ENCODE results near the gene ELOVL5.
"Not testable (repeated sequence)": the region's sequence is repeated elsewhere in the genome, so short reads cannot be mapped to it uniquely, and the experiment has no call there.

The ELOVL5 gene

DNA sequence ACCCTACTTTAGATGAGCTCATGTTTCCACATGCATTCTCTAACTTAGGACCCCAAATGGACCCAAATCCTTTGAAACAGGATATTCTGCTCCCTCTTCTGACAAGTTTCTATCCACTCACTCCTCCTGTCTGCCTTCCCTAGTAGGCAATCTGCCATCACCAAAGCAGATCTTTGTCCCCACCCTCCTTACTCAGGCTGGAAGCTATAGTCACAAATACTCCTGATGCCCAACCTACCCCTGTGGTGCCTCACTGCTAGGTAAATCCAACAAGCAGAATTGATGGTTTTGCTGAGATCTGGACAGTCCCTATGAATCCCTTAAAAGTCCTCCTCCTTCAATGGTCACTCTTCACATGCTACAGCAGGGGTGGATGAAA is 21.7 kb downstream of the ELOVL5 start:
- Histone ChIP-seq H3K27ac (ENCODE audit: low read length) (peak overlapping the region; percentile 37), H3K9me3 (ENCODE audit: control insufficient read depth in 1 of 2, low read length in 2 of 2) (no peaks in the 10 kb centered on the region), H3K4me1 (ENCODE audit: control insufficient read depth in 1 of 2, insufficient read depth in 2 of 2, low read length in 2 of 2) (peaks cover 4 to 43% of the 10 kb centered on the region in 2 donors), H3K36me3 (ENCODE audit: control insufficient read depth in 1 of 2, insufficient read depth in 2 of 2, low read length in 2 of 2) (no peaks in the 10 kb centered on the region), H3K4me3 (ENCODE audit: low read depth in 1 of 2, low read length in 2 of 2) (peak overlapping the region in 1 of 2 donors; percentile 16), H3K27me3 (ENCODE audit: low read depth, low read length) (no peaks in the 10 kb centered on the region)

DNA sequence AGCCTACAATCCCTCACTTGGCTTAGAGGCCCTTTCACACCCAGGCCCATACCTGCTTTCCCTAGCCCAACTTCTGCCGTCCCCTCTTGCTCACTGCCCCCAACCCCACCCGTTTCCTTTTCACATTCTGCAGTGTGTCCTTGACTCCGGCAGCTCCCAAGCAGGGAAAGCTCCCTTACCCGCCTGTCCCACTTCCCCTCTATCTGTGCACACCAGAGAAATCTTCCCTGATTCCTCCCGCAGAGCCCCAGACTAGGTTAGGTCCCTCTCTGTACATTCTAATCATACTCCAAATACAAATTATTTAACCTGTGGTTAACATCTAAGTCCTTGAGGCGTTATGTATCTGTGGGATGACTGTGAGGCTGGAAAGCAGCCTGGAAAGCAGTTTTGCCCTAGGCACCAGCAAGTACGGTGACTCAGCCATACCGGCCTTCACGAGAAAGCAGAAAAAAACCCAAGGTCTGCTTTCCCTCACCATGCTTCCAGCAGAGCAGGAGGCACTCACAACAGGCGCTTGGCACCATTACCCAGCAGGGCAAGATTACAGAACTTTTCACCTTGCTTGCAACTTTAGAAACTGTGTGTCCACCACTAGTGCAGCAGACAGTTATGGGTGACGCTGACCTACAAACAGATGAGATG is 22.3 kb downstream of the ELOVL5 start:
- Histone ChIP-seq H3K27me3 (ENCODE audit: low read depth, low read length) (no peaks in the 10 kb centered on the region), H3K4me3 (ENCODE audit: low read depth in 1 of 2, low read length in 2 of 2) (peak overlapping the region in 1 of 2 donors; percentile 16), H3K36me3 (ENCODE audit: control insufficient read depth in 1 of 2, insufficient read depth in 2 of 2, low read length in 2 of 2) (no peaks in the 10 kb centered on the region), H3K4me1 (ENCODE audit: control insufficient read depth in 1 of 2, insufficient read depth in 2 of 2, low read length in 2 of 2) (peaks cover 4 to 48% of the 10 kb centered on the region in 2 donors), H3K27ac (ENCODE audit: low read length) (peak overlapping the region; percentile 37), H3K9me3 (ENCODE audit: control insufficient read depth in 1 of 2, low read length in 2 of 2) (no peaks in the 10 kb centered on the region)

DNA sequence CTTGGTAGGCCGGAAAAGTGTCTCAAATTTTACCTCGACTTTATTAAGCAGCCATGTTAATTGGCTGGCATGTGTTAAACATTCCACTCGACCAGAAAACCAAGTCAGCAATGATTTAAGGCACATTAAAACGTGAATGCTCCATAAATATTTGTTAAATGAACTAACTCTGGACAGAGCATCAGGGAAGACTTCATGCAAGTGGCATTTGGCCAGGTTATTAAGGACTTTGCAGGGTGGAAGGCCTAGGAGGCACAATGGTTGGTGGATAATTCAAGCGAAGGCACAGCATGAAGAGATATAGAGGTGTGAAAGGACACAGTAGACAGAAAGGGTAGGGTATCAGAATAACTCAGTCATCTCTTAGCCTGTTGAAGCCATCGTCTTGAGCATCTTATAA is 23.0 kb downstream of the ELOVL5 start:
- H3K4me3 ChIP-seq (ENCODE audit: low read depth in 1 of 2, low read length in 2 of 2) = no peak overlapping the region
- no peaks in the 10 kb centered on the region for H3K9me3 ChIP-seq (ENCODE audit: control insufficient read depth in 1 of 2, low read length in 2 of 2)
- no peaks in the 10 kb centered on the region for H3K36me3 ChIP-seq (ENCODE audit: control insufficient read depth in 1 of 2, insufficient read depth in 2 of 2, low read length in 2 of 2)
- H3K27me3 ChIP-seq (ENCODE audit: low read depth, low read length) = no peaks in the 10 kb centered on the region
- peaks cover 4 to 55% of the 10 kb centered on the region in 2 donors for H3K4me1 ChIP-seq (ENCODE audit: control insufficient read depth in 1 of 2, insufficient read depth in 2 of 2, low read length in 2 of 2)
- peak overlapping the region; percentile 24 for H3K27ac ChIP-seq (ENCODE audit: low read length)

DNA sequence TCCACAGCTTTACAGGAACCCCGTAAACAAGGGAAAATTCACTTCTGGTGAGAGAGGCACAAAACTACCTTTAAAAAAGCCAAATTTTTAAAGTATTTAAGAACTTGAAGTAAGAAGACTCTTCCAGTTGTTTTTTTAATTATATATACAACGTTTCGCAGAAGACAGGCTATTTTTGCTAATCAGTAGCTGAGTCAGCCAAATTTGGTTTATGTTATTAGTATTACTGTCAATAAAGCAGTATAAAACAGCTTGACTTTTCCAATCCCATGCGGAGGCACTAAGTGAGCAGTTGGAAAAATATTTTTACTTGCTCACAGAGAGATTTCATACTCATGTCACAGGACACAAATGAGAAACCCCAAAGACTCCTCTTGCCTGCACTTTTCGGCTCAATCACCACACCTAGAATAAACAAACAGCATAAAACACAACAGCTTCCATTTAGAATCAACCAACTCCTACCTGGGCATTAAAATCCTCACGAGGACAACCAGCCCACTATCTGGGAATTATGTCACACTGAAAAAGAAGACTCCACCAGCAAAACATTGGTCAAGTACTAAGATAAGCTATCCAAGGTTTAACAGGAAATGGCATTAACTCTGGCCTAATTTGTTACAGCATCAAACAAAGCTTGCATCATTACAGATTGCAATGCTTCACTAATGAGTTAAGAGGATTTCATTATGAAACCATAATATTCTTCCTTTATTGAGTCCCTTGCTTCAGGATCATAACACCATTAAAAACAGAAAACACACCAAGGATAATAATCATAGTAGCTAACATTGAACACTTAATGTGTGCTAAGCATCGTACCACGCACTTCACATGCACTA is 26.3 kb downstream of the ELOVL5 start:
- H3K4me3 ChIP-seq (ENCODE audit: low read depth in 1 of 2, low read length in 2 of 2) = peak overlapping the region in 1 of 2 donors; percentile 8
- peaks cover 0 to 45% of the 10 kb centered on the region in 2 donors for H3K4me1 ChIP-seq (ENCODE audit: control insufficient read depth in 1 of 2, insufficient read depth in 2 of 2, low read length in 2 of 2)
- no peaks in the 10 kb centered on the region for H3K36me3 ChIP-seq (ENCODE audit: control insufficient read depth in 1 of 2, insufficient read depth in 2 of 2, low read length in 2 of 2)
- no peaks in the 10 kb centered on the region for H3K27me3 ChIP-seq (ENCODE audit: low read depth, low read length)
- H3K9me3 ChIP-seq (ENCODE audit: control insufficient read depth in 1 of 2, low read length in 2 of 2) = no peaks in the 10 kb centered on the region
- H3K27ac ChIP-seq (ENCODE audit: low read length) = peak overlapping the region; percentile 0

DNA sequence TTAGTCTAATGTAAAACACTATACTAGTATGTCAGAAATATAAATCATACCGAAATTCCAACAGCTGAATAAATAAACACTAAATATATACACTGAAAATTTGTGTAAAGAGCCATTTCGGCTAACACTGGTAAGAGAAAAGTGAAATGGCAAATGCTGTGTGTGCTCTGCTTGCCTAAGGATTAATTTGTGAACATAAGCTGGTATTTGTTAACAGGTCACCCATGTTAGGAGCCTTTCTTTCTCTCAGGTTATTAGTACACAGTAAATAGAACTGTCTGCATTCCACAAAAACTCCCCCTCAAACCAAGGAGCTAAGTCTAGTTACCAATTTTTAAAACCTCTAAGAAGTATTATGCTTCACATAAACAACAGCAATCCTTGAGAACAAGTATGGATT is 27.0 kb downstream of the ELOVL5 start:
- Histone ChIP-seq H3K27ac (ENCODE audit: low read length) (peak overlapping the region; percentile 0), H3K4me1 (ENCODE audit: control insufficient read depth in 1 of 2, insufficient read depth in 2 of 2, low read length in 2 of 2) (peaks cover 0 to 38% of the 10 kb centered on the region in 2 donors), H3K4me3 (ENCODE audit: low read depth in 1 of 2, low read length in 2 of 2) (no peak overlapping the region), H3K27me3 (ENCODE audit: low read depth, low read length) (no peaks in the 10 kb centered on the region), H3K9me3 (ENCODE audit: control insufficient read depth in 1 of 2, low read length in 2 of 2) (no peaks in the 10 kb centered on the region), H3K36me3 (ENCODE audit: control insufficient read depth in 1 of 2, insufficient read depth in 2 of 2, low read length in 2 of 2) (no peaks in the 10 kb centered on the region)

DNA sequence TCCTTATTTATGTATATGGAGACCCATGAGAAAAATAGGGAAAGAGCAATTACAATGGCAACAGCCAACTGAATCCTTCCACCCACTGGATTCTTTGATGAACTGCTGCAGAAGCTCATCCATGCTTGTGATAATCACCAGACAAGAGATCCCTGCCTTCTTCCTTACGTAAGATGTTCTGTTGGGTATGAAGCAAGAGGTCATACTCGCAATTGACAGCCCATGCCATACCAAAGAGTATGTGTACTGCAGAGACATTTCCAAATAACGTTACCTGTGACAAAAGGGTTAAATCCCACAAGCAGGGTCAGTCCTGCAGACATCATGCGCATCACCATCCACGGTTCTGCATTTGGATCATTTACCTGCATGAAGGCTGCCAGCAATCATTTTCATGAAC is 27.8 kb downstream of the ELOVL5 start:
- Histone ChIP-seq H3K4me3 (ENCODE audit: low read depth in 1 of 2, low read length in 2 of 2) (no peak overlapping the region), H3K27ac (ENCODE audit: low read length) (no peak overlapping the region), H3K9me3 (ENCODE audit: control insufficient read depth in 1 of 2, low read length in 2 of 2) (no peaks in the 10 kb centered on the region), H3K27me3 (ENCODE audit: low read depth, low read length) (no peaks in the 10 kb centered on the region), H3K4me1 (ENCODE audit: control insufficient read depth in 1 of 2, insufficient read depth in 2 of 2, low read length in 2 of 2) (peaks cover 0 to 36% of the 10 kb centered on the region in 2 donors), H3K36me3 (ENCODE audit: control insufficient read depth in 1 of 2, insufficient read depth in 2 of 2, low read length in 2 of 2) (no peaks in the 10 kb centered on the region)

DNA sequence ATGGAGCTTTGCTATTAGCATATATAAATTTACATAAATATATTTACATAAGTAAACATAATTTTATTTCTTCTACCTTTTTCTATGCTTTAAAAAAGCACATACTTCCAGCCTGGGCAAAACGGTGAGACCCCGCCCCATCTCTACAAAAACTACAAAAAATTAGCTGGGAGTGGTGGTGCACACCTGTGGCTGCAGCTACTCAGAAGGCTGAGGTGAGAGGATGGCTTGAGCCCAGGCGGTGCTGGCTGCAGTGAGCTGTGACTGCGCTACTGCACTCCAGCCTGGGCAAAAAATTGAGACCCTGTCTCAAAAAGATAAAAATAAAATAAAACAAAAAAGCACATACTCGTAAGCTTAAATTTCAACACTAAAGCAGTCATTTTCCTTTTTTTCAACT is 30.3 kb downstream of the ELOVL5 start:
- Histone ChIP-seq H3K9me3 (ENCODE audit: control insufficient read depth in 1 of 2, low read length in 2 of 2) (no peaks in the 10 kb centered on the region), H3K36me3 (ENCODE audit: control insufficient read depth in 1 of 2, insufficient read depth in 2 of 2, low read length in 2 of 2) (no peaks in the 10 kb centered on the region), H3K4me1 (ENCODE audit: control insufficient read depth in 1 of 2, insufficient read depth in 2 of 2, low read length in 2 of 2) (peaks cover 0 to 32% of the 10 kb centered on the region in 2 donors), H3K27ac (ENCODE audit: low read length) (no peak overlapping the region), H3K4me3 (ENCODE audit: low read depth in 1 of 2, low read length in 2 of 2) (no peak overlapping the region), H3K27me3 (ENCODE audit: low read depth, low read length) (no peaks in the 10 kb centered on the region)

DNA sequence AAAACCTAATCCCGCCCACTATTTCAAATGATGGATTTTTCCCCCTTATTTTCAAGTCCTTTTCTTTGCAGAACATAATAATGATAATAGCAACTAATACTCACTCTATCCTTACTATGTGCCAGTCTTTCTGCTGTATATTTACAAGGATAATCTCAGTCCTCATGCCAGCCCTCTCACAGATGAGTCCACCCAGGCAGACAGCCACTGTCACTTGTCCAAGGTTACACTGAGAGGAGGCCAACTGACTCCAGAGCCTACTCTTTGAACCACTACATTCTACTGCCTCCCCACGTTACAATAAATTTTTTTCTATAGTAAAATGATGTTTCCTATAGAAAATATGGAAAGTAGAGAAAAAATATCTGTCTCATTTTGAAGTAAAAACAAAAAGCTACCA is 30.9 kb downstream of the ELOVL5 start:
- Histone ChIP-seq H3K4me3 (ENCODE audit: low read depth in 1 of 2, low read length in 2 of 2) (no peak overlapping the region), H3K27ac (ENCODE audit: low read length) (no peak overlapping the region), H3K36me3 (ENCODE audit: control insufficient read depth in 1 of 2, insufficient read depth in 2 of 2, low read length in 2 of 2) (no peaks in the 10 kb centered on the region), H3K27me3 (ENCODE audit: low read depth, low read length) (no peaks in the 10 kb centered on the region), H3K4me1 (ENCODE audit: control insufficient read depth in 1 of 2, insufficient read depth in 2 of 2, low read length in 2 of 2) (peaks cover 0 to 32% of the 10 kb centered on the region in 2 donors), H3K9me3 (ENCODE audit: control insufficient read depth in 1 of 2, low read length in 2 of 2) (no peaks in the 10 kb centered on the region)

DNA sequence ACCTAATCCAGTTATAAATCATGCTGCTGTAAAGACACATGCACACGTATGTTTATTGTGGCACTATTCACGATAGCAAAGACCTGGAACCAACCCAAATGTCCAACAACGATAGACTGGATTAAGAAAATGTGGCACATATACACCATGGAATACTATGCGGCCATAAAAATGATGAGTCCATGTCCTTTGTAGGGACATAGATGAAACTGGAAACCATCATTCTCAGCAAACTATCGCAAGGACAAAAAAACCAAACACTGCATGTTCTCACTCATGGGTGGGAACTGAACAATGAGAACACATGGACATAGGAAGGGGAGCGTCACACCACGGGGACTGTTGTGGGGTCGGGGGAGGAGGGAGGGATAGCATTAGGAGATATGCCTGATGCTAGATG is 31.5 kb downstream of the ELOVL5 start:
- H3K9me3 ChIP-seq (ENCODE audit: control insufficient read depth in 1 of 2, low read length in 2 of 2); H3K4me3 ChIP-seq (ENCODE audit: low read depth in 1 of 2, low read length in 2 of 2); H3K36me3 ChIP-seq (ENCODE audit: control insufficient read depth in 1 of 2, insufficient read depth in 2 of 2, low read length in 2 of 2); H3K27me3 ChIP-seq (ENCODE audit: low read depth, low read length); H3K27ac ChIP-seq (ENCODE audit: low read length): not testable (repeated sequence)
- peaks cover 0 to 26% of the 10 kb centered on the region in 2 donors for H3K4me1 ChIP-seq (ENCODE audit: control insufficient read depth in 1 of 2, insufficient read depth in 2 of 2, low read length in 2 of 2)

DNA sequence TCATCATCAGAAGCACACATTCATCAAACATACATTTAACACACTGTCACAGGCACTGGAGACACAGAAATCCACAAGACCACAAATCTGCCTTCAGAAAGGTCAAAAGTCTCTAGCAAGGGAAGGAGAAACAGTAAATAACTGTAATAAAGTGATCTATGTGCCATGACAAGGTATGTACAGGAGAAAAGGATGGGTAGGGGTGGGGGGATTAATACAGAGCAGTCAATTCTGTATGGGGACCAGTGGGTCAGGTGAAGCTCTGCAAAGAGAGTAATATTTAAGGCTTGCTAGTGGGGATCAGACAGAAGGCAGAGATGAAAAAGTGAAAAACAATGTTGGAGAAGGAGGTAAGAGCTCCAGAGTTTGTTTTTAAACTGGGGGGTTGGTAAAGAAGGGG is 32.6 kb downstream of the ELOVL5 start:
- H3K27ac ChIP-seq (ENCODE audit: low read length) = no peak overlapping the region

DNA sequence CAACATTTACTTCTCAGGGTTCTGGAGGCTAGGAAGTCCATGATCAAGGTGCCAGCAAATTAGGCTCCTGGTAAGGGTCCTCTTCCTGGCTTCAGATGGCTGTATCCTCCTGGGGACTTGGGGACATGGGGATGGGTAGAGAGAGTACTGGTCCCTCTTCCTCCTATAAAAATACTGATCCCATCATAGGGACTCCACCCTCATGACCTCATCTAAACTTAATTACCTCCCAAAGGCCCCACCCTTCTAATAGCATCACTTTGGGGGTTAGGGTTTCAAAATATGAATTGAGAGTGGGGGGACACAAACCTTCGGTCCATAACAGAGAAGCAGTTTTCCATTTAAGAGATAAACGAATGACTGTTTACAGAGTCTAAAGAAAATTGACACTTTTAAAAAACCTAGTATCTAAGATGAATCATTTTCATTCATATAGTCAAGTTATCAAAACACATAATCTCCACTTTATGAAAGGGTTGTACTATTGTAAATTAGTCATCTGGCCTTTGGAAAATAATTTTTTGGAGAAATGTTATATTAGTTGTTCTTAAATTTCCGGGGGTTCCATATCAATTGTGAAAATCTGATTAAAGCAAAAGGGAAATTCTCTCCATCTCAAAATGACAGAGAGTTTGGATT is 33.5 kb downstream of the ELOVL5 start:
- H3K27ac ChIP-seq (ENCODE audit: low read length) = no peak overlapping the region
- H3K4me3 ChIP-seq (ENCODE audit: low read depth in 1 of 2, low read length in 2 of 2) = no peak overlapping the region
- H3K9me3 ChIP-seq (ENCODE audit: control insufficient read depth in 1 of 2, low read length in 2 of 2) = no peaks in the 10 kb centered on the region
- peaks cover 5 to 13% of the 10 kb centered on the region in 2 donors for H3K4me1 ChIP-seq (ENCODE audit: control insufficient read depth in 1 of 2, insufficient read depth in 2 of 2, low read length in 2 of 2)
- H3K27me3 ChIP-seq (ENCODE audit: low read depth, low read length) = no peaks in the 10 kb centered on the region
- no peaks in the 10 kb centered on the region for H3K36me3 ChIP-seq (ENCODE audit: control insufficient read depth in 1 of 2, insufficient read depth in 2 of 2, low read length in 2 of 2)

More for the DNA sequence above, 32.6 kb downstream of the ELOVL5 start:
- Histone ChIP-seq H3K27me3 (ENCODE audit: low read depth, low read length) (no peaks in the 10 kb centered on the region), H3K4me3 (ENCODE audit: low read depth in 1 of 2, low read length in 2 of 2) (no peak overlapping the region), H3K4me1 (ENCODE audit: control insufficient read depth in 1 of 2, insufficient read depth in 2 of 2, low read length in 2 of 2) (peaks cover 0 to 16% of the 10 kb centered on the region in 2 donors), H3K36me3 (ENCODE audit: control insufficient read depth in 1 of 2, insufficient read depth in 2 of 2, low read length in 2 of 2) (no peaks in the 10 kb centered on the region), H3K9me3 (ENCODE audit: control insufficient read depth in 1 of 2, low read length in 2 of 2) (no peaks in the 10 kb centered on the region)
